T-helper 1 cell (primary cell): ENCODE measurements around the gene ELANE.
A peak's percentile ranks its signal among the peaks of the same experiment; 100 is the strongest.
"Not testable (repeated sequence)": the region's sequence is repeated elsewhere in the genome, so short reads cannot be mapped to it uniquely, and the experiment has no call there.

Experiments used
- DNase-seq, 5 donors: peaks; one replicate each; pipeline ENCODE4 v3.0.0-alpha.2; 2012 to 2020

Gene ELANE

GRCh38 chr19:881385-882071 is 29.4 kb downstream of the ELANE start:
- no peak for DNase-seq

GRCh38 chr19:882871-883497 is 30.9 kb downstream of the ELANE start:
- no peak for DNase-seq

- no peak for DNase-seq
Observed at GRCh38 chr19:883661-884211, 31.6 kb downstream of the ELANE start.

GRCh38 chr19:884420-885211 is 32.5 kb downstream of the ELANE start:
- no peak for DNase-seq

GRCh38 chr19:885536-886224 is 33.6 kb downstream of the ELANE start:
- no peak for DNase-seq

GRCh38 chr19:887072-887471 is 35.0 kb downstream of the ELANE start:
- DNase-seq: no peak

- DNase-seq: no peak
Observed at GRCh38 chr19:887599-887998, 35.5 kb downstream of the ELANE start.

GRCh38 chr19:888581-889385 is 36.7 kb downstream of the ELANE start:
- DNase-seq: peak in 2 of 5 donors; percentile 39 to 58

GRCh38 chr19:889662-890295 is 37.7 kb downstream of the ELANE start:
- DNase-seq: no peak

GRCh38 chr19:890831-891230 is 38.7 kb downstream of the ELANE start:
- DNase-seq: no peak

- DNase-seq: not testable (repeated sequence)
Observed at GRCh38 chr19:891421-892200, 39.5 kb downstream of the ELANE start.

GRCh38 chr19:892243-892893 is 40.3 kb downstream of the ELANE start:
- DNase-seq: no peak

- DNase-seq: peak; percentile 84 to 95 (median 89)
Observed at GRCh38 chr19:892894-893689, 41.0 kb downstream of the ELANE start, which contains the start of the genes MED16 and RNU6-9. Gene MED16 (minus strand): TSS chr19:893187. CDS start chr19:891131, 2,056 bp downstream. Gene RNU6-9 (plus strand): TSS chr19:893484.

- DNase-seq: no peak
Observed at GRCh38 chr19:896434-896833, 44.3 kb downstream of the ELANE start.

- no peak for DNase-seq
Observed at GRCh38 chr19:896999-897398, 44.9 kb downstream of the ELANE start.

GRCh38 chr19:897442-898039 is 45.4 kb downstream of the ELANE start:
- no peak for DNase-seq

GRCh38 chr19:898663-899062 is 46.6 kb downstream of the ELANE start:
- peak in 1 of 5 donors; percentile 38 for DNase-seq

GRCh38 chr19:899336-900042 is 47.4 kb downstream of the ELANE start:
- no peak for DNase-seq
